Activated CD8-positive, alpha-beta memory T cell treated with anti-CD3 and anti-CD28 coated beads for 48 hours (primary cell): ENCODE measurements around the gene UST.

Experiments
- DNase-seq, 3 experiments: peaks; one replicate each; pipeline ENCODE4 v3.0.0-alpha.2; 2020; ENCODE audit warnings: low read depth in 2 of 3, low spot score in 2 of 3

UST gene

DNA sequence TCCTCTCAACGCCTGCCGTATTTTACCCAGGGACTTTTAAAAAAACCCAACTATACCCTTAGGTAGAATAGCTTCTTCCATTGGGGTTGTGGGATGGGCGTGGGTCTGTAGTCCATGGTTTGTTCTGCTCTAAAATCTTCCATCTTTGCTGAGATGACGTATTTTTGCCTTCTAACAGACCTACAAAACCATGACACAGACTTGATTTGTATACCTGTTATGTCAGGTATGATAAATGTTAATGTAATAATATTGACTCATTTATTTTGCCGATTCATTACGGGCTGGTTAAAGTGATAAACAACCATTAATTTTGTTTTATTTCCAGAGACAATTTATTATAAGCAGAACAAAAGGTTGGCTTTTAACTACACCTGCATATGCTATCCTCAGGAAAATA is 48.7 kb downstream of the UST start:
- DNase-seq = no peak

DNA sequence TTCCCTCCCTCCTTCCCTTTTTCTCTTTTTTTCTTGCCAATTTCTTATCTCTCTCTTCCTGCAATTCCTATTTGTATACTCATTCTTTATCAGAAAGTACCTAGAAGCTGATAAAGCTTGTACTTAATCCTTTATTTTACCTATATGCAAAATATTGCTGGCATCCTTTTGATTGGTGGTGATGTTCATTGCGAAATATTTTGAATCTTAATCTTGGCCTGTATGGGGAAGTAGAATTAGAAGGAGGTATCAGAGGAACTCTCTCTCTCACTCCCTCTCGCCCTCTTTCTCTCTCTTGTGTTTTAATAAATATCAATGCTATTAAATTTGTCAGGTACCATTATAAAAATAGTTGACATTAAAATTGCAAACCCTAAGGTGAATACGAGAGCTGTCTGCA is 52.8 kb downstream of the UST start:
- no peak for DNase-seq

DNA sequence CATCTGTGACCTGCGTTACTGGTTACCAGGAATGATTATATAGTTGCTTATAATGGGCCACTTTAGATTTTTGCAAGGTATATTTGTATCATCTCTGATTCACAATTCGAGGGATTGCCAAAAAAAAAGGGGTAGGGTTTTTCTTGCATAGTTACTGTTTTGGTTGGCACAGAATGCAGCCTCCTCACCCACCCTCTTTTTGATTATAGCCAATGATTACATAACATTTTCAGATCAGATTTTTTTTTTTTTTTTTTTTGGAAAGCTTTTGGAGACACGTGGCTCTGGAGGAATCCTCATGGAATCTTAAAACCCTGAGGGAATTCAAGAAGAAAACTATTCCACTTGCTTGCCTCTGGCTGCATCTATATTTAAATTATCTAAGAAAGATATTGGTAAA is 53.7 kb downstream of the UST start:
- no peak for DNase-seq

DNA sequence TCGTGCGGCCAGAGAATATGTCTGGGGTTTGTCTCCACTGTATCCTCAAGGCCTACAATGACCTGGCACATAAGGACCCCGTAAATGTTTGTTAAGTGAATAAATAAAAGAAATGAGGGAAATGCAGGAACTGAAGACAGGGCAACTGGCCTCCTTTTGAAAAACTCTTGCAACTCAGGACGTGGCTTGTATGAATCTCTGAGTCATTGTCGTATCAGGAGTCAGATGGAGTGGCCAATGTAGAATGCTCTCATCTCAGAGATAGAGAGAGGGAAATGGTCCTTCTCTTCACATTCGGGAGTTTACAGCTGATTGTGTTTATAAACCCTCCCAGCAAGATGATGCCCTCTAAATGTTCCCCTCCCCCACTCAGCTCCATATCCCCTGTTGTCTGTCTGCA is 57.1 kb downstream of the UST start:
- no peak for DNase-seq

DNA sequence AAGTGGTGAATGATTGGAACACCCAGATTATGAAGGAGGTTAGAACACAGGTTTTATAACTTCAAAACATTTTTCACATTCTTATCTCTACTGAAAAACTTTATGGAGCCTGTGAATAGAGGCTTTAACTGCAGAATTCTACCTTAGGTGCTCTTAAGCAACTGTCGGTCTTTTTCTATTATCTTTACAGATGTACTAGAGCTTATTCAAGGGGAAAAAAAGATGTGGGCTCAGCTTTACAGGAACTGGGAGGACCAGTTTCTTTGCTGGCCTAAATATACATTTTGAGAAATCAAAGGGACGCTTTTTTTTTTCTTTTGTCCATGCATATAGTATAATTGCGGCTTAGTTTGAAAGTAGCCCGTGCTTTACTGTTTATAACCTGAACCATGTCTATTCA is 58.9 kb downstream of the UST start:
- no peak for DNase-seq

DNA sequence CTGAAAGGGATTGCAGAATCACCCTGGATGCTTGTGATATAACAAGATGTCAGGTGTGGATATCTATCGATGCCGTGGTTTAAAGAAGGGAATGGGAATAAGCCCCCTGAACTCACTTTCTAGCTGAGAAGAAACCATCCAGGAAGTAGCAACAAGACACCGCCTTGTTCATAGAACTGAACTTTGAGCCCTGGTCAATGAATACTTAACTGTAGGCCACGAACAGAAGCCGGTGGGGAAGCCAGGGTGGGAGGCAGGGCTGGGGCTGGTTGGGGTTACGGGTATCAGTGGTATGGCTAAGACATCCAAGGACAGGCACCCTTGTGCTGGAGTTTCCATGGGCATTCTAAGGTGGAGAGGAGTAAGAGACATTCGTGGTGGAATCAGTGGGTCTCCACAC is 61.0 kb downstream of the UST start:
- no peak for DNase-seq

DNA sequence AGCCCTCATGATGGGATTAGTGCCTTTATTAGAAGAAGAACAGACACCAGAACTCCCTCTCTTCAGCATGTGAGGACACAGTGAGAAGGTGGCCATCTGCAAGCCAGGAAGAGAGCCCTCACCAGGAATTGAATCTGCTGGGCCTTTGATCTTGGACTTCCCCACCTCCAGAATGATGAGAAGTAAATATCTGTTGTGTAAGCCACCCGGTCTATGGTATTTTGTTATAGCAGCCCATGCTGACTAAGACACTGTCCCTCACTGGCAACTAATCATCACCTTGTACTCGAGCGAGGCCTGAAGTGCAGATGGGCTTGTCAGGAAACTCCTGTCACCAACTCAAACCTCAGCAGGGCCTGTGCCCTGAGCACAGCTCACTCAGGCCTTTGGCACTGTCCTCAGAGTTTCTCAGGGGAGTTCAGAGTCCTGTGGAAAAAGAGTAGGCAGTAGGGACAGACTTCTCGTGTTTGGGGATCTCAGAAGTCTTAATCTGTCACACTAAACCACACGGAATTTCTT is 62.0 kb downstream of the UST start:
- DNase-seq = no peak

DNA sequence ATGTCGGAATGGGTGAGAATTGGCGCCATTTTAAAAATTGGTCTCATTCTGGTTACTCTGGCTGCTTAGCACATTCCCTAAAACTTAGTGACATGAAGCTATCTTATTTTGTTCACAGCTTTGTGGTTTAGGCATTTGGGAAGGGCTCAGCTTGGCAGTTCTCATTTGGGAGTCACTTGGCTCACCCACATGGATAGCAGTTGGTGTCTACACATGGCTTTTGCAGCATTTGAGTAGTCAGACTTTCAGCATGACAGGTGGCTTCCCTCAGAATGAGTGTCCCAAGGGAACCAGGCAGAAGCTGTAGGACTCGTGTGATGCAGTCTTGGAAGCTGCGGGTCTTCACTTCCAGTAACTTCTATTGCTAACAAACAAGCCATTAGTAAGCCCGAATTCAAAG is 64.6 kb downstream of the UST start:
- DNase-seq = no peak

DNA sequence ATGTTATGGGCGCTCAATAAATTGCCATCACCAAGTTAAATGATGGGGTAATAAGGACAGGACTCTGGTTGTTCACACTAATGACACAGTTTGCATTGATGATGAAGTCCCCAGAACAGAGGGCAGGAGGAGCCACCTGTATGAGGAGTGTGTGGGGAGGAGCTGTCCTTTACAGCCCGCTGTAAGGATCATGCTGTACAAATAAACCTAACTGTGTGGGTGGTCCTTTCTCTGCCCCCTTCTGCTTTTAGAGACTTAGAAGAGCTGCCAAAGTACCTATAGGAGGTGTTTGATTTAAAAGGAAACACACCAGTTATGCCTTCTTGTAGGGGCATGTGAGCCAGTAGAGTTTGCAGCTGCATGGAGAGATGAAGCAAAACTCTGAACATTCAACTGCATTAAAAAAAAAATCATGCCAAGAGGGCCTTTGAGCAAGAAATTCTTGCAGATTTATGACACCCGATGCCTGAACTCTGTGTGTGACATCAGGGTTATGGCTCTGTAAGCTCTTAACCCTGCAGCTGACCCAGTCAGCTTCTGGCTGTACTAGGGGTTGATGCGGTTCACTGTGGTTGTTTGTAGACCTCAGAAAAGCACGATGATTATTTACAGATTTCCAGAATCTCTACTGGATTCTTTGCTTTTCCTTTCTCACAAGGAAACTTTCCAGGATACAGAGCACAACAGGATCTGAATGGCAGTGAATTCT is 67.4 kb downstream of the UST start:
- DNase-seq = no peak

DNA sequence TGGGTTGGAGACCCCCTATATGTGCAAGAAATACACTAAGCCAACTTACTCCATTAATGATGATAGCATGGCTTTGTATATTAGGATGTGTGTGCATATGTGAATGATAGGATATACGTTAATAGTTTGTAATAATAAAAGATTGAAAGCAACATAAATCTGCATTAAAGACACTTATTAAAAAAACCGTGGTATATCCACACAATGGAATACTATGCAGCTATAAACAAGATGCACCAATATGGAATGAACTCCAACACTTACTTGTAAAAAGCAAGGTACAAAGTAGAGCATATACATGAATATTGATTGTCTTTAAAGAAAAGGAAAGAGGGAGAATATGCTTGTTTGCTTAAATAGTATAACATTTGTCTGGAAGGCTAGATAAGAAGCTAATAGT is 68.0 kb downstream of the UST start:
- DNase-seq = no peak

DNA sequence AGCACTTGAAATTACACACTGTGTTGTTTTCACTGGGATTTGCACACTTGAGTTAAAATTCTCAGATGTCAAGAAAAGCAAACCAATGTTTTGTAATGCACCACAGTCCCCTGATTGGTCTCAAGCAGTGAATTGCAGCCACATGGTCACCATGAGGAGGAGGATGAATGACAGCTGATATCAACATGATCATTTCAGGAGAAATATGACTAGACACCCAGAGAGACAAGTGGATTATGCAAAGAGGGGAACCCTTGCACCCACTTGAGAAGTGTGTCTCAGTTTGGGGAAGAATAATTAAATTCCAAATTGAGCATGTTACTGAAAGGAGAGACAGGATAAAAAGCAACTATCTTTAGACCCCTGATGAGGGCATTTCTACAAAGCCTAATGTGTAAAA is 69.3 kb downstream of the UST start:
- DNase-seq = no peak

DNA sequence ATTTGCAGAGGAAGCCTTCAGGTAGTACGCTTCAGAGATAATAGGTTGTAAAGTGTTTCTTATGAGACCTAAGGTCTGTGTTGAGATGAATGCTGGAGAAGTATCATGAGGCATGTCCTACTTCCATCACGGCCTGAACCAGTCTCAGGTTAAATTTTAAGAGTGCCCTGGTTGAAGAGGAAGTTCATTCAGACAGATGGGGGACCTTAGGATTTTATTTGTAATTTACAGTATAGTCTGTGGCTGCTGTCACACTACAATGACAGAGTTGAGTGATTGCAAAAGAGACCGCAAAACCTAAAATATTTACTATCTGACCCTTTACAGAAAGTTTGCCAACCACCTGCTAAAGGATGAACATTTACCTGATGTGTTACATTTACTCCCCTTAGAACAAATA is 70.9 kb downstream of the UST start:
- no peak for DNase-seq

DNA sequence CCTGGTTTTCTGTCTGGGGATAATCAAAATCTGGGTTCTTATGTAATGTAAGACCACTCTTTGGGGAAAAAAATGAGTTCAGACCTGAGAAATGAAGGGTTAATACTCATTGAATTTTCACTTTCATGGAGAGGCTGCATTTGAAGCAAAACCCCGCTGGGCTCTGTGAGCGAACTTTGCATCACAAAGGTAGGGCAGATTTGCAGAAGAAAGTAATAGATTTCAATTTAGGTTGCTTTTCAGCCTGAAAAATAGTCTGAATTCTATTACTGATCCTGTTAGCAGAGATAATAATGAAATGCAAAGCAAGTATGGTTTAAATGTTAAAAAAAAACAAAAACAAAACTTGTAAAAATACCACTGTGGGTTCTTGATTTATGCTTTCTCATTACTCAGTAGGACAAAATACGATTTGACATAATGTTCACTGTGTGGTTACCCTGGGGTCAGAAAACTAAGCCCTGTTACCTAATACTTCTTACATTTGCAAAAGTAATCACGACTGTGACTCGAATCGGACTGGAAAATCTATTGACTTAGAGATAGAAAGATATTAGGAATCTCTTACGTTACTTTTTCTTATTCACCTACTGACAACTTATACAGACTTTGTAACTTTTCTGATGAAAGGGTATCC is 72.2 kb downstream of the UST start:
- no peak for DNase-seq

DNA sequence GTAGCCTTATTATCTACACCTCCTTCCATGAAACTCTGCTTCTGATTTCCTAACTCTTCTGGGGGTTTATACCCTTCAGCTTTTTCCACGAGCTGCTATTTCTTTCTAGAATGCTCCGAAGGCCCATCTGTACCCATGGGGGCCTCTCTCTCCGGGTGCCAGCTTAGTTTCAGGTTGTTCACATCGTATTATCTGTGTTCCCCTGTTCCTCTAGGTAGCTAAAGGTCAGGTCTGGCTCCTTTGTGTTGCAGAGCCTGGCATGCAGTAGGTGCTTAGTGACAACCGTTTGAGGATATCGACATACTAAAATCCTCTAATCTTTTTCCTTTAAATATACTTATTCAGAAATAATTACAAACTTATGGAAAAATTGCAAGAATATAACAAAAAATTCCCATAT is 73.0 kb downstream of the UST start:
- no peak for DNase-seq

DNA sequence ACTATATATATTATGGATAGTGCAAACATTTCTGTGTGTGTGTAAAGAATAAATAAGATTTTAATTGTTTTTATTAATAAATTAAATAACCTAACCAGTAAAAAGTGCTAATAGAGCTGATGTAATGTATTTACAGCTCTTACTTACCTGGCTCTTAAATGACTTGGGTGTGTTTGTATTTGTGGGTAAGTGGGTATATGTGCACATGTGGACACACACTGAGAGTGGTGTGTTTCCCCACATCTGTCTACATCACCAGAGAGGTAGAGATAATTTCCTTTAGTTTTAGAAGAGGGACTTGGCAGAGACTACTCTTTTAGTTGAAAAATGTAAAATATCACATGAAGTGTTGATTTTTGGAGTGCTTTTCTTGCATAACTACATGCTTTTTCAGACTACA is 76.0 kb downstream of the UST start:
- DNase-seq = no peak

DNA sequence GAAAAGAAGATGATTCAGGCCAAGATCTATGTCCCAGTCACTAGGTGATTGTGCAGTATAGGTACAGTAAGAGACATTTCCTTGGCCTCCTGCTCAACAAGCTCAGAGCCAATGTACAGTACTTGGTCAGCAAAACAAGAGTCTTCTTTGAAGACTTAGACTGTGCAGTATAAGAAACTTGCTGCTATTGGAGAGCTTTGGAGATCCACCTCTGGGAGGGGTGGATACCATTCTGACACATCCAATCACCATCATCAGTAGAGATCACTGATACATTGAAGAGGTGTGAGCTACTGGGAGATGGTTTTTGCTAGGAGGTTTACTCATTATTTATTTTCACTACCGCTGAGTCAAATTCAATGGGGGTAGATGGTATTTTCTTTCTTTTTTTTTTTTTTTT is 77.5 kb downstream of the UST start:
- no peak for DNase-seq

DNA sequence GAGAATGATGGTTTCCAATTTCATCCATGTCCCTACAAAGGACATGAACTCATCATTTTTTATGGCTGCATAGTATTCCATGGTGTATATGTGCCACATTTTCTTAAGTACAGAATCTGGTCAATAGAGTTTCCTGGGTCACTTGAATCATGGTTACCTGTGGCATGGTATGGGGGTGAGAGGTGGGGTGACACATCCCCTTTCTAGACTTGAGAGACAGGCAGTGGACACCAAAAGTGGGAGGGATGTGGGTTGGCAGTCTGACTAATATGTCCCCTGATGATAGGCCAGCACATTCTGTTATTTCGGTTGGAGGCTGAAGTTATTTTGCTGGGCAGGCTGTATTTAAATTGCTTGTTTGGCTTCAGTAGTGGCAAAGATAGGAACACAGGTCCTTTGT is 78.1 kb downstream of the UST start:
- DNase-seq = no peak

DNA sequence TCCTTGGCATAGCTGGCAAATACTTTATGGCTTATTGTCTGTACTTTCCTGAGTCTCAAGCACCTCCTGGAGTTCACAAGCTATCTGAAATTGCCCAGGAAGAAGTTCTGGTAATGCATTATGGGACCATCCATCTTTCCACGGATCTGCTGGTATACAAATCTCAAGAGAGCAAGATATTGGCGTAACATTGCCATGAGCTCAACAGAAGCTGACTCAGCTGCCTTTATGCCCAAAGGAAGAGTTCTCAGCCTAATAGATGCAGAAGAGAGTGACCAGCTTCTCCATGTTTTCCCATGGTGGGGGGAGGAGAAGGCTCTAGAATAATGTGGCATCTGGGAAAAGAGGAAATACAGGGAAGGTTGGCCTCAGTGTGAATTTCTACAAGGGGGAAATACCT is 78.7 kb downstream of the UST start:
- no peak for DNase-seq

DNA sequence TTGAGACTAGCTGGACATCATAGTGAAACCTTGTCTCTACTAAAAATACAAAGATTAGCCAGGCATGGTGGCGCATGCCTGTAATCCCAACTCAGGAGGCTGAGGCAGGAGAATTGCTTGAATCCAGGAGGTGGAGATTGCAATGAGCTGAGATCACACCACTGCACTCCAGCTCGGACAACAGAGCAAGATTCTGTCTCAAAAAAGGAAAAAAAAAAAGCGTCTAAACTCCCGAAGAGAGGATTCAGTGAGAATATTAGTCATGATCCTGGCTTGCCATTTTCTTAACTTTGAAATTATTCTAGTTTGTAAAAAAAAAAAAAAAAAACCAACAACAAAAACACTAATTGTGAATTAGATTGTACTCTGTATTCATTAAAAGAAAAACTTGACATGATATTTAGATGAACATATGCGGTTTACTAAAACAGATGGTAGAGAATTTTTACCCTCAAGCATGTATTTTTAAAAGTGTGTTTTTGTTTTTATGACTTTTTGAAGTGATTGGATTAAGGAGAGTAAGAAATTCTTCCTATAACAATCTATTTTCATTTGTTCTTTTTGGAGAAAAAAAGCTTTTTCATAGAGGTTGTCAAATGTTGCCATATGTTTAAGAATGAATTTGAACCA is 80.7 kb downstream of the UST start:
- no peak for DNase-seq

DNA sequence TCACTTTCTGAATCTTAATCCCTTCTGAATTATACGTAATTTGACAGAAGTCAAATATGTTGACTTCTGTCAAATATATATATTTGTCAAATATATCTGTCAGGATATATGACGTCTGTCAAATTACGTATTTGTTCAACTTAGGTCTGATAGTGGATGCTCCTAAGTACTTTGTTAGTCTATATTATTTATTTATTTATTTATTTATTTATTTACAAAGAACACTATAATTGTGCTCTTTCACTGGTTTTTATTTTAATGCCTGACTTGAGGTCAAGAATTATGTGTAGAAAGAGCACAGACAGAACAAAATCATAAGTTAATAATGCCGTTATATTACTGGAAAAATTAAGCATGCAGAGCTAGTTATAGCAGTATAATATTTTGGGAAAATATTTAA is 81.2 kb downstream of the UST start:
- no peak for DNase-seq

DNA sequence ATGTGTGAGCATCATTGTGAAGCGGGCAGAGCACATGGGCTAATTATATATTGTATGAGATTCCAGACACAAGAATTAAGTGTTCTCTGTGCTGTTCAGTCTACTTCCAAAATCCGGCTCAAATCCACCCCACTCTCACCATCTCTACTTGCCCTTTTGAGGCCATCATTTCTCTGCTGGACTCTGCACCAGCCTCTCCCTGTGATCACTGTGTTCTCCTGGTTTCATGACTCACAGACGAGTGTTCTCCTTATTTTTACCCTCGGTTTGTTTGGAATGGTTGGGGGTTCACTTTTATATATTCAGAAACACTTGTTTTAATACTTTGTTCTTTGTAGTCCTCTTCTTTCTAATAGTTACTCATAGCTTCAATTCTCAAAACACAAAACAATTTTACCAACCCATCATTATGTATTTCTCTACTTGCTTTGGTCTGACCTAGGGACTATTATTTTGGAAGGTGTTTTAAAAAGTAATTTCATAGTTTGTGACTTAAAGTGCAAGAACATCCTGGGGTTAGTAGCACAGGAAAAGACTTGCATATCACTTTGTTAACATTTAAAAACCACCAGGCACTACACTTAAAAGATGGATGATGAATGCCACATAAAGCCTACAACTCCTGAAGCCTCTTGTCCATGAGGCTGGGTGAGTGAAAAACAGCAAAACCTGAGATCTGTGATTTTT is 82.7 kb downstream of the UST start:
- DNase-seq = no peak

DNA sequence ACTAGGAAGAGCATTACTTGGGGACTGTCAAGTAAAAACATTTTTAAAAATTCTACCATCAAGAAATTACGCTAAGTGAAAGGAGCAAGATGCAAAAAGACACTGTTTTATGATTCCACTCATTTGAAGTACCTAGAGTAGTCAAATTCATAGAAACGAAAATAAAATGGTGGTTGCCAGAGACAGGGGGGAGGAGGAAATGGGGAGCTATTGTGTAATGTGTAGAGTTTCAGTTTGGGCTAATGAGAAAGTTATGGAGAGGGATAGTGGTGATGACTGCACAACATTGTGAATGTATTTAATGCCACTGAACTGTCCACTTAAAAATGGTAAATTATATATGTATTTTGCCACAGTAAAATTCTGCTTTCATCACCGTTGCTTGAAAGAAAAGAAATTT is 83.8 kb downstream of the UST start:
- no peak for DNase-seq
